22Rv1 (cell line): ENCODE measurements around the gene MTHFR.

Source experiments
- ZFX ChIP-seq: fragments of 450-650 bp; IDR thresholded peaks from 2 replicates; pipeline ENCODE4 v1.6.1; 2017; ENCODE audit warnings: antibody characterized with exemption, borderline replicate concordance
- TF ChIP-seq, protein P1 (sequence below): fragments of 450-650 bp; IDR thresholded peaks from 2 replicates; pipeline ENCODE4 v1.5.1; 2017; ENCODE audit warnings: mild to moderate bottlenecking

DNA sequence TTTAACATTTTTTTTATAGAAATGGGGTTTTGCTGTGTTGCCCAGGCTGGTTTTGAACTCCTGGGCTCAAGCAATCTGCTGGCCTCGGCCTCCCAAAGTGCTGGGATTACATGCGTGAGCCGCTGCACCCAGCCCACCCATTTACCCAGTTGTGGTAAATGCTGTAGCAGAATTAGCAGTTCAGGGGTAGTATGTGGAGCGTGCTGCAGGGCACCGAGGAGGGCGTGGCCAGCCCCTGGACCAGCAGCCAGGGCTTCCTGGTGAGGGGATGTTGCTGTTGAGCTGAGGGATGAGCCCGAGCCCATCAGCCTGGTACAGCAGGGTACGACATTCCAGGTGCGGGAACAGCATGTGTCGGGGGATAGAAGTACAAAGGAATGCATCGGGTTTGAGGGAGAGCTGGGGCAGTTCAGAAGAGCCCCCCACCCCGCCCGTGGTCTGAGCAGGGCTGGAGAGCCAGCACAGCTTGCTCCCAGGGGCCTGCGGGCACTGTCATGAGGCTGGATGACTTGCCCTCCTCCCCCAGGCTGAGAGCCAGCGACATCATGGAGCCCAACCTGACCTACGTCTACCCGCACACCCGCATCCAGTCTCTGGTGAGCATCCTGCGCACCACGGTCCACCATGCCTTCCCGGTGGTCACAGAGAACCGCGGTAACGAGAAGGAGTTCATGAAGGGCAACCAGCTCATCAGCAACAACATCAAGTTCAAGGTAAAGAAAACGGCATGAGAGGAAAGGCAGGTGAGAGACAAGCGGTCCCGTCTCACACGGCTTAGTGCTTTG, 29.9 kb upstream of the MTHFR start:
- TF ChIP-seq, protein P1, sequence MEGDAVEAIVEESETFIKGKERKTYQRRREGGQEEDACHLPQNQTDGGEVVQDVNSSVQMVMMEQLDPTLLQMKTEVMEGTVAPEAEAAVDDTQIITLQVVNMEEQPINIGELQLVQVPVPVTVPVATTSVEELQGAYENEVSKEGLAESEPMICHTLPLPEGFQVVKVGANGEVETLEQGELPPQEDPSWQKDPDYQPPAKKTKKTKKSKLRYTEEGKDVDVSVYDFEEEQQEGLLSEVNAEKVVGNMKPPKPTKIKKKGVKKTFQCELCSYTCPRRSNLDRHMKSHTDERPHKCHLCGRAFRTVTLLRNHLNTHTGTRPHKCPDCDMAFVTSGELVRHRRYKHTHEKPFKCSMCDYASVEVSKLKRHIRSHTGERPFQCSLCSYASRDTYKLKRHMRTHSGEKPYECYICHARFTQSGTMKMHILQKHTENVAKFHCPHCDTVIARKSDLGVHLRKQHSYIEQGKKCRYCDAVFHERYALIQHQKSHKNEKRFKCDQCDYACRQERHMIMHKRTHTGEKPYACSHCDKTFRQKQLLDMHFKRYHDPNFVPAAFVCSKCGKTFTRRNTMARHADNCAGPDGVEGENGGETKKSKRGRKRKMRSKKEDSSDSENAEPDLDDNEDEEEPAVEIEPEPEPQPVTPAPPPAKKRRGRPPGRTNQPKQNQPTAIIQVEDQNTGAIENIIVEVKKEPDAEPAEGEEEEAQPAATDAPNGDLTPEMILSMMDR, result no peak
- no peak for TF ChIP-seq ZFX
